NB4 (cell line): ENCODE data around the gene LLCFC1.

Experiments used
- CTCF ChIP-seq: IDR thresholded peaks from one replicate; pipeline ENCODE4 v1.5.1; 2012; ENCODE audit warnings: low read depth, low read length
- MAX ChIP-seq: IDR thresholded peaks from 2 replicates; pipeline ENCODE4 v1.6.1; 2011; ENCODE audit warnings: low read depth, low read length
- POLR2A ChIP-seq: IDR thresholded peaks from 2 replicates; pipeline ENCODE4 v1.6.1; 2011; ENCODE audit warnings: mild to moderate bottlenecking; ENCODE audit not compliant: insufficient read length; ENCODE audit errors: extremely low read depth

GRCh38 chr7:142890874-142891485 is 48.3 kb upstream of the LLCFC1 start:
- TF ChIP-seq CTCF (no peak), POLR2A (no peak), MAX (no peak)
